ENCODE measurements around the gene DYRK2. TPM values are rescaled to one million over a fixed set of nuclear protein-coding genes. Genes with fewer than 3 reads are reported as not detected.

Gene DYRK2
- total RNA-seq, 6 experiments from 2014 or later: 30.4 to 40.1 (median 31.6) TPM

DNA sequence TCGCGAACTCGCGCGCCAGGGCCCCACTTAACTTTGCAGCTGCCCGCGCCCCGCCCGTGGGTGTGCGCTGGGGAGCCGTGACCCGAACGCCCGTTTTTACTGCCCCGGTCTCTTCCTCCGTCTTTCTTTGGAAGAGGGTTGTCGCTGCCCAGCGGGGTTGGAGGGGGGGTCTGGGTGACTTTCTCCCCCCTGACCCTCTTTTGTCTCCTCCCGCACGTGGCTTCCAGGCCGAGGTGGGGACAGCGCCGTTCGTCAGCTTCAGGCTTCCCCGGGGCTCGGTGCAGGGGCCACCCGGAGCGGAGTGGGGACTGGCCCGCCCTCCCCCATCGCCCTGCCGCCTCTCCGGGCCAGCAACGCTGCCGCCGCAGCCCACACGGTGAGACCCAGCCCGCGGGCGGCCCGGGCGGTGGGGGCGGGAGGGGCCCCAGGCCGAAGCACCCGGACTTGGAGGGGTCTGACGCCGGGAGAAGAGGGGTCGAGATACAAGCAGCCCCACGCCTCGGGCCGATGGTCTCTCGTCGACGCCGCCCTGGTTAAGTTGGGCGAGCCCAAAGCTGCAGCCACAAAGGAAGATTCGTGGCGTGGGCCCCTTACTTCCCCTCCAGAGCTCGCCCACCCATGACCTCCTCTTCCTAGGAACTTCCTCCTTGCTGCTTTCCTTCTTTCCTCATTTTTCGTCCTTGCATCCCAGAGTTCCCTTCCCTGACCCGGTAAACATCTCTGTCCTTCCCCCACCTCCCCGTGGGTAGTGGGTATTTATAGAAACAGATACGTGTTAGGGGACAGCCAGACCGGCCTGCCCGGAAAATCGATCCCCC lies 1.2 kb downstream of the DYRK2 start:
- peak overlapping the region; percentile 98 for H3K4me3 Mint-ChIP-seq
- H3K4me1 Mint-ChIP-seq (ENCODE audit: low read depth): peaks cover 57% of the 10 kb centered on the region
- no peak for DNase-seq
- peaks cover 37% of the 10 kb centered on the region for H3K36me3 Mint-ChIP-seq (ENCODE audit: low read depth)
- peak overlapping the region; percentile 94 for H3K27ac Mint-ChIP-seq
- TF ChIP-seq, protein P1, sequence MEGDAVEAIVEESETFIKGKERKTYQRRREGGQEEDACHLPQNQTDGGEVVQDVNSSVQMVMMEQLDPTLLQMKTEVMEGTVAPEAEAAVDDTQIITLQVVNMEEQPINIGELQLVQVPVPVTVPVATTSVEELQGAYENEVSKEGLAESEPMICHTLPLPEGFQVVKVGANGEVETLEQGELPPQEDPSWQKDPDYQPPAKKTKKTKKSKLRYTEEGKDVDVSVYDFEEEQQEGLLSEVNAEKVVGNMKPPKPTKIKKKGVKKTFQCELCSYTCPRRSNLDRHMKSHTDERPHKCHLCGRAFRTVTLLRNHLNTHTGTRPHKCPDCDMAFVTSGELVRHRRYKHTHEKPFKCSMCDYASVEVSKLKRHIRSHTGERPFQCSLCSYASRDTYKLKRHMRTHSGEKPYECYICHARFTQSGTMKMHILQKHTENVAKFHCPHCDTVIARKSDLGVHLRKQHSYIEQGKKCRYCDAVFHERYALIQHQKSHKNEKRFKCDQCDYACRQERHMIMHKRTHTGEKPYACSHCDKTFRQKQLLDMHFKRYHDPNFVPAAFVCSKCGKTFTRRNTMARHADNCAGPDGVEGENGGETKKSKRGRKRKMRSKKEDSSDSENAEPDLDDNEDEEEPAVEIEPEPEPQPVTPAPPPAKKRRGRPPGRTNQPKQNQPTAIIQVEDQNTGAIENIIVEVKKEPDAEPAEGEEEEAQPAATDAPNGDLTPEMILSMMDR (IDR thresholded peaks at IDR 0.05): no peak
- H3K9me3 Mint-ChIP-seq: no peaks in the 10 kb centered on the region
- peaks cover 5% of the 10 kb centered on the region for H3K27me3 Mint-ChIP-seq (ENCODE audit: insufficient read depth)

GRCh38 chr12:67650388-67651131 lies 2.0 kb downstream of the DYRK2 start:
- H3K4me1 Mint-ChIP-seq (ENCODE audit: low read depth): peaks cover 63% of the 10 kb centered on the region
- H3K27me3 Mint-ChIP-seq (ENCODE audit: insufficient read depth): peaks cover 5% of the 10 kb centered on the region
- peaks cover 44% of the 10 kb centered on the region for H3K36me3 Mint-ChIP-seq (ENCODE audit: low read depth)
- TF ChIP-seq, protein P1 (IDR thresholded peaks at IDR 0.05): no peak
- H3K4me3 Mint-ChIP-seq: peak overlapping the region; percentile 98
- peak overlapping the region; percentile 94 for H3K27ac Mint-ChIP-seq
- no peaks in the 10 kb centered on the region for H3K9me3 Mint-ChIP-seq
- DNase-seq: no peak

- peak overlapping the region; percentile 98 for H3K4me3 Mint-ChIP-seq
- peak; percentile 50 for DNase-seq
- peaks cover 47% of the 10 kb centered on the region for H3K36me3 Mint-ChIP-seq (ENCODE audit: low read depth)
- TF ChIP-seq, protein P1 (IDR thresholded peaks at IDR 0.05): peak; percentile 61
- peaks cover 64% of the 10 kb centered on the region for H3K4me1 Mint-ChIP-seq (ENCODE audit: low read depth)
- H3K27me3 Mint-ChIP-seq (ENCODE audit: insufficient read depth): peaks cover 5% of the 10 kb centered on the region
- no peaks in the 10 kb centered on the region for H3K9me3 Mint-ChIP-seq
- H3K27ac Mint-ChIP-seq: peak overlapping the region; percentile 94
These were observed 2.7 kb downstream of the DYRK2 start for GRCh38 chr12:67651132-67651695.

DNA sequence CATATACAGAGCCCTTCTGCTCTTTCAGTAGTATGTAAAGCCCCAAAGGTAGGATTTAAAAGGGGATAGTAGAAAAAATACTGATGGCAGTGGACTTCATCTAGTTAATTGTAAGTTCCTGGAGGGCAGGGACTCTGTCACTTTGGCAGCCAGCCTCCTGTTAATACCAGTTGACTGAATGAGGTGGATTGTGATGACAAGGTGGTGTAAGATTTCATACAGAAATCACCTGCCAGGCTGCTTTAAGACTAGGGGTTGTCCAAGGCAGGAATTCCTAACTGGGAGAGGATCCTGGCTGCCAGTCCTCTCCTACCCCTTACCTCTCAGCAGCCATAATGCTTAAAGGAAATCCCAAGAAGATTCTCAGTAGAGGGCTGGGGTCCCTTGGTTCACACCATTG lies 7.3 kb downstream of the DYRK2 start:
- no peaks in the 10 kb centered on the region for H3K9me3 Mint-ChIP-seq
- TF ChIP-seq, protein P1 (IDR thresholded peaks at IDR 0.05): no peak
- H3K27me3 Mint-ChIP-seq (ENCODE audit: insufficient read depth): peaks cover 2% of the 10 kb centered on the region
- no peak for DNase-seq
- H3K4me3 Mint-ChIP-seq: no peak overlapping the region
- peak overlapping the region; percentile 20; the same call in 1 of the 2 replicates for H3K27ac Mint-ChIP-seq
- H3K4me1 Mint-ChIP-seq (ENCODE audit: low read depth): peaks cover 94% of the 10 kb centered on the region
- peaks cover 68% of the 10 kb centered on the region for H3K36me3 Mint-ChIP-seq (ENCODE audit: low read depth)

DNA sequence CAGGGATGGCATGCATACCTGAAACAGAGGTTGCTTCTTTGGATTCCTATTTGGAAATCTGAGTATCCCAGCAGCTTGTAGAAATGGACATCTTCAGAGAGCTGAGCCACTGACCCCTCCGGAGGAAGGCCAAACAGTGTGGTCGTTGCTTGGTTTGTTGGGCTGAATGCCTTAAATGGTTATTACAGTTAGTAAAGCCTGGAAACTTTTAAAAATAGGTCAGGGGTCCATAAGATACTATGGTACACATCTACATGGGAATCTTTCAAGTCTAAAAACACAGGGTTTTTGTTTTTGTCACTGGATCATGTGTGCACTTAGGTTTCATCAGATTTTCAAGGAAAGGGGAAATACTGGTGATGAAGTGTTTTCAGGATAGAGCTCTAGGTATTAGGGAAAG lies 7.7 kb downstream of the DYRK2 start:
- DNase-seq: no peak
- Mint-ChIP-seq H3K27ac (peak overlapping the region; percentile 1), H3K9me3 (no peaks in the 10 kb centered on the region), H3K36me3 (ENCODE audit: low read depth) (peaks cover 64% of the 10 kb centered on the region), H3K4me1 (ENCODE audit: low read depth) (peaks cover 94% of the 10 kb centered on the region), H3K4me3 (peak overlapping the region; percentile 0; the same call in 1 of the 2 replicates), H3K27me3 (ENCODE audit: insufficient read depth) (peaks cover 2% of the 10 kb centered on the region)
- TF ChIP-seq, protein P1 (IDR thresholded peaks at IDR 0.05): no peak
